ENCODE measurements around the gene OXCT1. TPM values are rescaled to one million over a fixed set of nuclear protein-coding genes. Genes with fewer than 3 reads are reported as not detected.

The OXCT1 gene
- total and polyA plus RNA-seq, 2 donors from 2014 or later = 20.5 to 42.7 TPM

GRCh38 chr5:41795125-41795524 is 75.1 kb downstream of the OXCT1 start:
- Histone ChIP-seq H3K4me3 (ENCODE audit: low read length in 3 of 3) (no peak overlapping the region), H3K4me1 (ENCODE audit: control insufficient read depth in 2 of 3, insufficient read depth in 2 of 3, low read depth in 1 of 3, low read length in 3 of 3) (peaks cover 2 to 9% (median 2%) of the 10 kb centered on the region in 3 donors), H3K9me3 (ENCODE audit: control insufficient read depth in 2 of 3, insufficient read depth in 1 of 3, low read length in 3 of 3) (no peaks in the 10 kb centered on the region), H3K27me3 (ENCODE audit: control insufficient read depth, insufficient read depth, low read length) (no peaks in the 10 kb centered on the region), H3K36me3 (ENCODE audit: control insufficient read depth in 2 of 3, insufficient read depth in 3 of 3, low read length in 3 of 3) (no peaks in the 10 kb centered on the region), H3K9ac (ENCODE audit: low read length in 3 of 3) (no peak overlapping the region), H3K27ac (ENCODE audit: low read depth in 2 of 2, low read length in 2 of 2) (no peak overlapping the region)
- FAIRE-seq = no peak
- no peak for DNase-seq
- intact Hi-C loops (cut with DNase I) = no loop called here
- no peak for TF ChIP-seq CTCF (IDR thresholded peaks at IDR 0.05; ENCODE audit: borderline replicate concordance, extremely low read depth, insufficient read depth)

GRCh38 chr5:41794471-41794870 is 75.8 kb downstream of the OXCT1 start:
- DNase-seq = peak in 2 of 5 donors; percentile 24 to 59
- H3K4me3 ChIP-seq (ENCODE audit: low read length in 3 of 3) = no peak overlapping the region
- intact Hi-C loops (cut with DNase I) = no loop called here

GRCh38 chr5:41793141-41793770 is 77.0 kb downstream of the OXCT1 start:
- DNase-seq (peak in 3 of 5 donors; percentile 38 to 83 (median 58)), FAIRE-seq (no peak)
- intact Hi-C loops (cut with DNase I) = no loop called here
- H3K4me1 ChIP-seq (ENCODE audit: control insufficient read depth in 2 of 3, insufficient read depth in 2 of 3, low read depth in 1 of 3, low read length in 3 of 3) = peaks cover 2 to 9% (median 2%) of the 10 kb centered on the region in 3 donors
- H3K27ac ChIP-seq (ENCODE audit: low read depth in 2 of 2, low read length in 2 of 2) = no peak overlapping the region
- no peak overlapping the region for H3K9ac ChIP-seq (ENCODE audit: low read length in 3 of 3)
- no peak overlapping the region for H3K4me3 ChIP-seq (ENCODE audit: low read length in 3 of 3)
- H3K36me3 ChIP-seq (ENCODE audit: control insufficient read depth in 2 of 3, insufficient read depth in 3 of 3, low read length in 3 of 3) = no peaks in the 10 kb centered on the region
- no peak for TF ChIP-seq CTCF (IDR thresholded peaks at IDR 0.05; ENCODE audit: borderline replicate concordance, extremely low read depth, insufficient read depth)
- H3K27me3 ChIP-seq (ENCODE audit: control insufficient read depth, insufficient read depth, low read length) = no peaks in the 10 kb centered on the region
- H3K9me3 ChIP-seq (ENCODE audit: control insufficient read depth in 2 of 3, insufficient read depth in 1 of 3, low read length in 3 of 3) = no peaks in the 10 kb centered on the region

More at GRCh38 chr5:41794471-41794870, 75.8 kb downstream of the OXCT1 start:
- Histone ChIP-seq H3K9ac (ENCODE audit: low read length in 3 of 3) (no peak overlapping the region), H3K36me3 (ENCODE audit: control insufficient read depth in 2 of 3, insufficient read depth in 3 of 3, low read length in 3 of 3) (no peaks in the 10 kb centered on the region), H3K4me1 (ENCODE audit: control insufficient read depth in 2 of 3, insufficient read depth in 2 of 3, low read depth in 1 of 3, low read length in 3 of 3) (peaks cover 2 to 9% (median 2%) of the 10 kb centered on the region in 3 donors), H3K27me3 (ENCODE audit: control insufficient read depth, insufficient read depth, low read length) (no peaks in the 10 kb centered on the region), H3K9me3 (ENCODE audit: control insufficient read depth in 2 of 3, insufficient read depth in 1 of 3, low read length in 3 of 3) (no peaks in the 10 kb centered on the region), H3K27ac (ENCODE audit: low read depth in 2 of 2, low read length in 2 of 2) (no peak overlapping the region)
- TF ChIP-seq CTCF (IDR thresholded peaks at IDR 0.05; ENCODE audit: borderline replicate concordance, extremely low read depth, insufficient read depth) = no peak
- FAIRE-seq = no peak
